Measurements from ENCODE around the gene MSI2. TPM values are rescaled to one million over a fixed set of nuclear protein-coding genes. Genes with fewer than 3 reads are reported as not detected.

The MSI2 gene
- total and polyA plus RNA-seq, 12 donors = 25.5 to 135 (median 121) TPM

GRCh38 chr17:57553526-57553925 lies 297.2 kb downstream of the MSI2 start:
- 49 to 61% methylated on average over 12 of the region's 12 CpGs for WGBS, 2 donors

GRCh38 chr17:57553991-57554825 lies 297.9 kb downstream of the MSI2 start:
- Histone ChIP-seq H3K27ac (peak overlapping the region in 1 of 10 donors; percentile 25), H3K9me3 (no peaks in the 10 kb centered on the region), H3K36me3 (no peaks in the 10 kb centered on the region), H3K27me3 (no peaks in the 10 kb centered on the region), H3K4me1 (peaks cover 0 to 43% (median 33%) of the 10 kb centered on the region in 9 donors), H3K4me3 (no peak overlapping the region)
- ATAC-seq (peak in 5 of 8 donors; percentile 21 to 50 (median 27)), DNase-seq (no peak)
- no peak for TF ChIP-seq CTCF (IDR thresholded peaks at IDR 0.05)
- intact Hi-C loops (cut with DNase I) = no loop called here
- WGBS, 2 donors = 50 to 52% methylated on average over 14 of the region's 14 CpGs

More at GRCh38 chr17:57553526-57553925, 297.2 kb downstream of the MSI2 start:
- intact Hi-C loops (cut with DNase I) = no loop called here
- H3K4me1 ChIP-seq = peaks cover 0 to 48% (median 34%) of the 10 kb centered on the region in 9 donors
- H3K9me3 ChIP-seq = no peaks in the 10 kb centered on the region
- peak in 1 of 8 donors; percentile 42 for ATAC-seq
- H3K4me3 ChIP-seq = no peak overlapping the region
- no peak overlapping the region for H3K27ac ChIP-seq
- TF ChIP-seq CTCF (IDR thresholded peaks at IDR 0.05) = no peak
- no peaks in the 10 kb centered on the region for H3K27me3 ChIP-seq
- H3K36me3 ChIP-seq = no peaks in the 10 kb centered on the region
- no peak for DNase-seq

DNA sequence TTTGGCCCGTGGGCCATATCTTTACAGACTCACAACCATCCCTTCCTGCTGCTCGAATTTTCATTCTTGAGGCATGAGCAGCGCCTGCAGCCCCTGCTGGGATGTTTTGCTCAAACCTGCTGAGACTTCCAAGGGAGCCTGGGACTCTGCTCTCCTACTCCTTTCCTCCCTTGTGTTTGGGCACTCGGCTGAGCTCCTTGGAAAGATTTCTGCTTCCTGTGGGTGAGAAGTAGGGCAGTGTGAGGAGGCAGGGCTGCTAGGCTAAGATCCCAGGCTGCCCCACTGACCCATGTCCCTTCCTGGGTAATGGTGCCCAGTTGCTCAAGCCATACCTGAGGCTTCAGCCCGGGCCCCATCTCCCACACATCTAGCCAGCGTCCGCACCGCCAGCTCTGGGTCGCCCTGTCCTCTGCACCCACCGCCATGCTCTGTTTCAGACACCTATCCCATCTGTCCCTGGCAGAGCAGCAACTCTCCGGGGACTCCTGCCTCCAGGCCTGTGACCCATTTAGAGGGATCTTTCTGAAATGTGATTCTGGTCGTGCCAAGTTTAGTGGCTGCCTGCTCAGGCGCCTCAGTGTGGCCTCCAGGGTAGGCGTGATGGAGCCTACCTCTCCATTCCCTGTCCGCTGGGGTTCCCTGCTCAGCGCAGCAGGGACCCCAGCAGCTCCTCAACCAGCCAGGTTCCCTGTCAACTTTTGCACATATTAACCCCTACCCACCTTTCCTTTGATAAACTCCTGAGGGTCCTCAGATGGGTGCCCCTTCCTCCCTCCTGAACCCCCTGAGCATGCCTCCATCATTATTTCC lies 298.7 kb downstream of the MSI2 start:
- Histone ChIP-seq H3K27me3 (no peaks in the 10 kb centered on the region), H3K4me1 (peaks cover 0 to 43% (median 33%) of the 10 kb centered on the region in 9 donors), H3K27ac (peak overlapping the region in 1 of 10 donors; percentile 25), H3K36me3 (no peaks in the 10 kb centered on the region), H3K9me3 (no peaks in the 10 kb centered on the region), H3K4me3 (no peak overlapping the region)
- TF ChIP-seq CTCF (IDR thresholded peaks at IDR 0.05) = no peak
- ATAC-seq = peak in 4 of 8 donors; percentile 13 to 35 (median 20)
- 85% methylated on average over 16 of the region's 16 CpGs for WGBS, 2 donors
- intact Hi-C loops (cut with DNase I) = no loop called here
- DNase-seq = no peak

GRCh38 chr17:57555636-57556175 lies 299.4 kb downstream of the MSI2 start:
- no peaks in the 10 kb centered on the region for H3K27me3 ChIP-seq
- intact Hi-C loops (cut with DNase I) = no loop called here
- no peak for TF ChIP-seq CTCF (IDR thresholded peaks at IDR 0.05)

More at GRCh38 chr17:57555636-57556175, 299.4 kb downstream of the MSI2 start:
- no peak for DNase-seq
- H3K36me3 ChIP-seq = no peaks in the 10 kb centered on the region
- no peak overlapping the region for H3K27ac ChIP-seq
- H3K4me3 ChIP-seq = no peak overlapping the region
- ATAC-seq = no peak
- H3K4me1 ChIP-seq = peaks cover 0 to 43% (median 33%) of the 10 kb centered on the region in 9 donors
- no peaks in the 10 kb centered on the region for H3K9me3 ChIP-seq
- WGBS, 2 donors = 61 to 66% methylated on average over 1 of the region's 1 CpG
